Measurements from ENCODE around the gene PTGDS.

PTGDS gene

DNA sequence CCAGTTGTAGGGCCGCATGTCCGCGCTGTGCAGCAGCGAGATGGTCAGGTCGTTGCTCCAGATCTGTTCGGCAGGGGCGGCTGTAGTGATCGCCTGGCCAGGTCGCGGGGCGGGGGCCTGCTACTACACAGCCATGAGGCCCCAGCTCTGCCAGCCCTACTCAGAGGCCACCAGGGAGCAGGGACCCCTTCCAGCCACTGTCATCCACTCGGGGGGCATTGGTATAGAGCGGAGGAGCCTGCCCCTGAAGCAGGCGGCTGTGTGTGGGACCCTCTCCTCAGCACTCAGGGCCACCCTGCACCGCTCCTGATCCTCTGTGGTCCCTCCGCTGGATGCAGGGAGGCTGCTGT is 34.4 kb upstream of the PTGDS start:
- no peaks in the 10 kb centered on the region for H3K36me3 Mint-ChIP-seq
- H3K4me3 Mint-ChIP-seq: peak overlapping the region; percentile 74
- H3K27ac Mint-ChIP-seq: no peak overlapping the region
- no peaks in the 10 kb centered on the region for H3K9me3 Mint-ChIP-seq (ENCODE audit: low read depth)
- no peaks in the 10 kb centered on the region for H3K27me3 Mint-ChIP-seq
- H3K4me1 Mint-ChIP-seq (ENCODE audit: low read depth): peaks cover 3% of the 10 kb centered on the region

DNA sequence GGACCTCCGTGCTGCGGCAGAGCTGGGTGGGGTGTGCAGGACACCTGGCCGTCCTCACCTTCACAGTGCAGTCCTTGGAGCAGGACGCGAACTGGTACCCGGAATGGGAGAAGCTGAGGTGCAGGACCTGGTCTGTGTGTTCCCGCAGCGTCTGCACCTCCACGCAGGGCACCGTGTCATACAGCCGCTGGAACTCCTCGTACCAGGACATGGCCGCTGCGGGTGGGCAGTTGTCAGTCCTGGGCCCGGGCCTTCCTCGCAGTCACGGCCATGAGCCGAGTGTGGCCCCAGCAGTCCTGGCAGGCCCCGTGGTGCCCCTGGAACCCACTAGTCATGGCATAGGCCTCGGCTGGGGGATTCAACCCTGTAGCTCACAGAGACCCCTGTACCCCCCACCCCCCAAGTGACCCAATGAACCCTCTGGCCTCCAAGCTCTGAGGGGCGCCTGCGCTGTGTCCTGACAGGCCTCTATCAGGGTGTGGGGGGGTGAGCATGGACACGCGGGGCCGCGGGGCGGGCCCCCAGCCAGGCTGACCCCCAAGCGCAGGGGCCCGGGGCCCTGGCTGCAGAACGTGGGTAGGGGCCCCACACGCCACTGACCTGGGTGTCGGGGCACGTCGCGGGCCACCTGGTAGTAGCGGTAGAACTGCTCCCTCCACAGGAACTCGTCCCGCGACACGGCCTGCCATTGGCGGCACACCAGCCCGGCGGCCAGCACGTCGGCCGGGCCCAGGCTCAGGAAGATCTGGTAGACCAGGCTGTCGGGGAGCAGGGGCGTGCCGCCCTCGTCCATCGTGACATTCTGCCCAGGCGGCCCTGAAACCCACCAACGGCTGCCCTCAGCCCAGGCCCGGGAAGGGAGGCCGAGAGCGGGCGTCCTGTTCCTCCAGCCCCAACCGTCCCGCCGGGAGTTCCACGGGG is 33.8 kb upstream of the PTGDS start:
- Mint-ChIP-seq H3K9me3 (ENCODE audit: low read depth) (no peaks in the 10 kb centered on the region), H3K36me3 (no peaks in the 10 kb centered on the region), H3K4me1 (ENCODE audit: low read depth) (peaks cover 5% of the 10 kb centered on the region), H3K4me3 (peak overlapping the region; percentile 79), H3K27ac (peak overlapping the region; percentile 73), H3K27me3 (no peaks in the 10 kb centered on the region)

DNA sequence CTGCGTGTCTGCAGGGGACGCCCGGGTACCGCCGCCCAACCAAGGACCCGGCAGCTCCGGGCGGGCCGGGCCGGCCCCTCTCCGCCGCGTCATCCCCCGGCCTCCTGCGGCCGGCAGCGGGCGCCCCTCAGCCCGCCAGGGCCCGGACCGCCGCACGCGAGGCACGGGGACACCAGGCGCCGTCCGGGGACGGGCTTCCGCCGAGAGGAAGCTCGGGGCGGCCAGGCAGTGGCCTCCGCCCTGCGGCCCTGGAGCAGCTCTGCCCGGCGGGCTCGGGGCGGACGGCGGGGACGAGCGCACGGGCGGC is 33.1 kb upstream of the PTGDS start:
- Mint-ChIP-seq H3K4me1 (ENCODE audit: low read depth) (peaks cover 5% of the 10 kb centered on the region), H3K4me3 (peak overlapping the region; percentile 79), H3K36me3 (no peaks in the 10 kb centered on the region), H3K27me3 (no peaks in the 10 kb centered on the region), H3K27ac (no peak overlapping the region), H3K9me3 (ENCODE audit: low read depth) (no peaks in the 10 kb centered on the region)

DNA sequence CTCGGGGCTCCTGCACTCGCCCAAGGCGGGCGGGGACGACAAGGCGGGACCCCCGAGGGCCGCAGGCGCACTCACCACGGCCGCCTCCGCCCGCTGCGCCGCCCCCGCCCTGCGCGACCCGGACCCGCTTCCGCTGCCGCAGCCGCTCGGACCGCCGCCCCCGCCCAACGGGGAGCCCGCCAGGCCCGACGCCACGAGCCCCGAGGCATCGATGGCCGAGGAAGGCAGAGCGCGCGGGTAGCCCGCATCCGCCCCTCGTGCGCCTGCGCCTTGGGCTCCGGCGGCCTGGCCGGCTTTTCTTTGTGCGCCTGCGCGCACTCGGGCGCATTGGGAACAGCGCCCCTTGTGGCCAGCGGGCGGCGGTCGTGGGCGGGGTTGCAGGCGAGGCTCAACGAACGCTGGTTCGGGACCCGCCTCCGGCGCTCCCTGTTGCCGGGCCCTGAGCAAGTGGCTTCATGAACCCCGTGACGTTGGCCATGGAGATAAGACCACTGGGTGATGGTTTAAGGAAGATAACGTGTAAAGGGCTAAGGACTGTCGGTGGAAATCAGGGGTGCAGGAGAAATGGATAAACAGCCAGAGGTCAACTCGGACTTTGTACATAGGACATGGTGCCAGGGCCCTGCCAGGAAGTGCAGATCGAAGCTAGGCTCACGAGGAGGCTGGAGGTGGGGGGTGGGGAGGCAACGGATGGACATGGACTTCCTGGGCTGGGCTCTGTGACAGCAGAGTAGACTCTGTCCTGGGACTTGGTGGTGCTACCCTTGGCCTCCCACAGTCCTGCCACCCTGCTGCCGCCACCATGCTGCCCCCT is 32.6 kb upstream of the PTGDS start, which contains the start of the genes C8G and FBXW5:
Gene C8G, plus strand, starts transcription at position 725 of the 814 bp plus-strand sequence. Its CDS starts 78 bp downstream, at position 803.
Gene FBXW5, minus strand, starts transcription at position 220 of the 814 bp plus-strand sequence. CDS start 655 bp downstream, outside the sequence.
- Mint-ChIP-seq H3K4me1 (ENCODE audit: low read depth) (peaks cover 5% of the 10 kb centered on the region), H3K27me3 (no peaks in the 10 kb centered on the region), H3K36me3 (no peaks in the 10 kb centered on the region), H3K9me3 (ENCODE audit: low read depth) (no peaks in the 10 kb centered on the region), H3K27ac (peak within 1 kb of the TSS; percentile 77), H3K4me3 (peak within 1 kb of the TSS; percentile 79)

DNA sequence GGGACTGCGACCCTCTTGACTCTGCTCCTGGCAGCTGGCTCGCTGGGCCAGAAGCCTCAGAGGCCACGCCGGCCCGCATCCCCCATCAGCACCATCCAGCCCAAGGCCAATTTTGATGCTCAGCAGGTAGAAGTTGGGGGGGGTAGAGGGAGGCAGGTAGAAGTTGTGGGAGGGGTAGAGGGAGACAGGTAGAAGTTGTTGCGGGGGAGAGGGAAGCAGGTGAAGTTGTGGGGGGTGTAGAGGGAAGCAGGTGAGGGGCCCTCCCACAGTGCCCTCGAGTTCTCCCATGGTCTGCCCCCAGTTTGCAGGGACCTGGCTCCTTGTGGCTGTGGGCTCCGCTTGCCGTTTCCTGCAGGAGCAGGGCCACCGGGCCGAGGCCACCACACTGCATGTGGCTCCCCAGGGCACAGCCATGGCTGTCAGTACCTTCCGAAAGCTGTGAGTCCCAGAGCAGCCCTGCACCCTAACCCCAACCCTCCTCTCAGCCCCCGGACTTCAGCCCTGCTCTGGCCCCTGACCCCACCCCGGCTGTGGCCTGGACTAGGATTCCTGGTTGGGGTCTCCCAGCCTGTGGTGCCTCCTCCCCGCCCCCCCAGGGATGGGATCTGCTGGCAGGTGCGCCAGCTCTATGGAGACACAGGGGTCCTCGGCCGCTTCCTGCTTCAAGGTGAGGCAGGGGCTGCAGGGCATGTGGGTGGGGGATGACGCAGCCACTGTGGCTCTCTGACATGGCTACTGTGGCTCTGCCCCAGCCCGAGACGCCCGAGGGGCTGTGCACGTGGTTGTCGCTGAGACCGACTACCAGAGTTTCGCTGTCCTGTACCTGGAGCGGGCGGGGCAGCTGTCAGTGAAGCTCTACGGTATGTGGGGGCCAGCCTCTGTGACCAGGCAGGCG is 31.7 kb upstream of the PTGDS start:
- Mint-ChIP-seq H3K4me1 (ENCODE audit: low read depth) (peaks cover 5% of the 10 kb centered on the region), H3K27me3 (no peaks in the 10 kb centered on the region)

DNA sequence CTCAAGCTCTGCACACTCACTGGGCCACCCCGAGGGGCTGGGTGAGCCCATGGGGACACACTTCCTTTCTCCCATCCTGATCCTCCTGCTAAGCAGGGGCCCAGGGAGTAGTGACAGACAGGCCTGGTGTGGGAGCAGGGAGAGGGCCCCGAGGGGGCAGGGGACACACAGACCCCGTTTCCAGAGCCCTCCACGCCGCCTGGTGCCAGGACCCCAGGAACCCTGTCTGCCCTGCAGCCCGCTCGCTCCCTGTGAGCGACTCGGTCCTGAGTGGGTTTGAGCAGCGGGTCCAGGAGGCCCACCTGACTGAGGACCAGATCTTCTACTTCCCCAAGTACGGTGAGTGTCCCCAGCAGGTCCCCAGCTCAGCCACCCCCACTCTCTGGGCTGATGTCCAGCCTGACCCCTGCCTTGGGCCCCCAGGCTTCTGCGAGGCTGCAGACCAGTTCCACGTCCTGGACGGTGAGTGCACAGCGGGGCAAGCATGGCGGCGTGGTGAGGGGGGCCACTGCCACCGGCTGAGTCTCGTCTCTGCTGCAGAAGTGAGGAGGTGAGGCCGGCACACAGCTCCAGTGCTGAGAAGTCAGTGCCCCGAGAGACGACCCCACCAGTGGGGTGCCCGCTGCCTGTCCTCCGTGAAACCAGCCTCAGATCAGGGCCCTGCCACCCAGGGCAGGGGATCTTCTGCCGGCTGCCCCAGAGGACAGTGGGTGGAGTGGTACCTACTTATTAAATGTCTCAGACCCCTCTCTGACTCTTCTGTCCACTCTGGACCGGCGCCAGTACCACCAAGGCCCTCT is 30.9 kb upstream of the PTGDS start:
- Mint-ChIP-seq H3K27ac (no peak overlapping the region), H3K4me1 (ENCODE audit: low read depth) (peaks cover 5% of the 10 kb centered on the region), H3K36me3 (no peaks in the 10 kb centered on the region), H3K9me3 (ENCODE audit: low read depth) (no peaks in the 10 kb centered on the region), H3K4me3 (no peak overlapping the region), H3K27me3 (no peaks in the 10 kb centered on the region)

More for the DNA sequence above, 31.7 kb upstream of the PTGDS start:
- Mint-ChIP-seq H3K36me3 (no peaks in the 10 kb centered on the region), H3K4me3 (no peak overlapping the region), H3K9me3 (ENCODE audit: low read depth) (no peaks in the 10 kb centered on the region), H3K27ac (no peak overlapping the region)

DNA sequence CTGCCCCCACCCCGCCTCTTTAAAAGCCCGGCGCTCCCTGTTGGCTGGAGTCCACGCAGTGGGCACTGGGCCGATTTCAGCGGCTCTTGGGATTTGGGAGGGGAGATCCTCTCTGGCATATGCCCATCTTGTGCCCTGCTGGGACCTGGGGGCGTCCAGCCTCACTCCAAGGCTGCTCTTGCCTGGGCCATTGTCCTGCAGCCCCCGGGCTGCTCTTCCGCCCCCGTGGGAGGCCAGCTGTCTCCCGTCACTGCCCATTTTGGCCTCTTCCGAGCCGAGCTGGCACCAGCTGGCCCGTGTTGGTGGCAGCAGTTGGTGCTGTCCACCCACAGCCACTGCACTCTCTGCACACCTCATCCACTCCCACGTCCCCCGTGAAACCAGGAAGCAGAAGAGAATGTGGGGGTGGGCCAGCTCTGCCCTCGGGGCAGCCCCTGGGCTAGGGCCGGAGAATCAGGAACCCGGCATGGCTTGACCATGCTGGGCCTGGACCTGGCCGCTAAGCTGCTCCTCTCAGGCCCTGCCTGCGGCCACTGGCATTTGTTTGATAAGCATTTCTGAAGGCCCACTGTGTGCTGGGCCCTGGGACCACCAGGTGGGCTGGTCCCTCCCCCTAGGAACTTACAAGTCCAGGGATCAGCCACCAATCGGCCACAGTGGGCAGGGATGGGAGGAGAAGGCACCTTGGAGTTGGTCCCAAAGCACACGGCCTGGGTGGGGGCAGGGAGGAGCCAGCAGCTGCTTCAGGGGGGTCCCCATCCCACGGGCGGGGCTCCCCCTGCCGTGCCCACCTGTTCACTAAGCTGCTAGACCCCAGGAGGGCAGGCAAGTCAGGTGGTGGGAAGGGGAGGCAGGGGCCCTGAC is 30.0 kb upstream of the PTGDS start:
- no peaks in the 10 kb centered on the region for H3K27me3 Mint-ChIP-seq
- no peak overlapping the region for H3K4me3 Mint-ChIP-seq
- no peaks in the 10 kb centered on the region for H3K36me3 Mint-ChIP-seq
- no peak overlapping the region for H3K27ac Mint-ChIP-seq
- H3K9me3 Mint-ChIP-seq (ENCODE audit: low read depth): no peaks in the 10 kb centered on the region
- peaks cover 5% of the 10 kb centered on the region for H3K4me1 Mint-ChIP-seq (ENCODE audit: low read depth)

DNA sequence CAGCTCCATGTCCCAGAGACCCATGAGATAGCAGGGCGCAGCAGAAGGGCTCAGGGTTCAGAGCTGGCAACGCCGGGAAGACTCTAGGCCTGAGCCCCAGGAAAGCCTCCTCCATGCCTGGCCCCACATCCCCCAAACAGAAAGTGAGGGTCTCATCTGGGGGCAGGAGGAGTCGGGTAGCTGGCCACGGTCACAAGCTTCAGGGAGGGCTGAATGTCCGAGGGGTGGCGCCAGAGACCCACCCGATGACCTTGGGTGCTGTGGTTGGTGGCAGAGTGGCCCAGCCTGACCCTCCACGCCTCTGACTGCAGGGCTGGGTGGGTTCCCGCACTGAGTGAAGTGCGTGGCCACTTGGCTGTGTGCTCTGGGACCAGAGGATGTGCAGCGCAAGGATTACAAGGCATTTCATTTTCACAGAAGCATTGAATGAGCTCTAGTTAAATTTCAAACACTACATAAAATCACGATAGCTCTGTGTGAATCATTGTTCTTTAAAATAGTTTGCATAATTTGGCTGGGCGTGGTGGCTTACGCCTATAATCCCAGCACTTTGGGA is 29.3 kb upstream of the PTGDS start:
- no peaks in the 10 kb centered on the region for H3K27me3 Mint-ChIP-seq
- H3K4me3 Mint-ChIP-seq: peak overlapping the region; percentile 47
- H3K4me1 Mint-ChIP-seq (ENCODE audit: low read depth): peaks cover 5% of the 10 kb centered on the region
- no peaks in the 10 kb centered on the region for H3K36me3 Mint-ChIP-seq
- H3K27ac Mint-ChIP-seq: no peak overlapping the region
- no peaks in the 10 kb centered on the region for H3K9me3 Mint-ChIP-seq (ENCODE audit: low read depth)

DNA sequence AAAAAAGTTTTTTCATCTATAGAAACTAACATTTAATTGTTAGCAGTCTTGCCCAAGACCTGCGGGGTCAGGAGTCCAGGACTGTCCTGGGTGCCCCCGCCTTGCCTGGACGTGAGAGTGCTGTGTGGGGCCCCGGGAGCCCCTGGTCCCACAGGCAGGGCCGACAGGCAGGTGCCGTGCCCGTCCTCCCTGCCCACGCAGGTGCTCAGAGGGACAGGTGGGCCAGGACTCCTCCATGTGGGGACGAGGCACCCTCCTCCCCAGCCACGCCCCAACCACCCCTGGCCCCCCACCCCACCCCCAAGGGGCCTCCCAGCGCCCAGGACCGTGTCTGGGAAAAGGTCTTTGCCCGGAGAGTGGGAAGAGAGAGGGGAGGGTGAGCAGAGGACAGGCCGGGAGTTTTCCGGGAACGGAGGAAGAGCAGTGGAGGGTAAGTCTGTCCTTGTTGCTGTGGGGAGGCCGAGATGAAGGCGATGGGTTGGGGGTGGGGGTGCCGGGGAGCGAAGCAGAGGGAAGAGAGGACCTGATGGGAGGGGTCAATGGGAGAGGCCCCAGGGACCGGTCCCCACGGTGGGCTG is 28.0 kb upstream of the PTGDS start:
- Mint-ChIP-seq H3K4me3 (peak overlapping the region; percentile 84), H3K9me3 (ENCODE audit: low read depth) (no peaks in the 10 kb centered on the region), H3K4me1 (ENCODE audit: low read depth) (peaks cover 5% of the 10 kb centered on the region), H3K36me3 (no peaks in the 10 kb centered on the region), H3K27me3 (no peaks in the 10 kb centered on the region), H3K27ac (peak overlapping the region; percentile 81)

DNA sequence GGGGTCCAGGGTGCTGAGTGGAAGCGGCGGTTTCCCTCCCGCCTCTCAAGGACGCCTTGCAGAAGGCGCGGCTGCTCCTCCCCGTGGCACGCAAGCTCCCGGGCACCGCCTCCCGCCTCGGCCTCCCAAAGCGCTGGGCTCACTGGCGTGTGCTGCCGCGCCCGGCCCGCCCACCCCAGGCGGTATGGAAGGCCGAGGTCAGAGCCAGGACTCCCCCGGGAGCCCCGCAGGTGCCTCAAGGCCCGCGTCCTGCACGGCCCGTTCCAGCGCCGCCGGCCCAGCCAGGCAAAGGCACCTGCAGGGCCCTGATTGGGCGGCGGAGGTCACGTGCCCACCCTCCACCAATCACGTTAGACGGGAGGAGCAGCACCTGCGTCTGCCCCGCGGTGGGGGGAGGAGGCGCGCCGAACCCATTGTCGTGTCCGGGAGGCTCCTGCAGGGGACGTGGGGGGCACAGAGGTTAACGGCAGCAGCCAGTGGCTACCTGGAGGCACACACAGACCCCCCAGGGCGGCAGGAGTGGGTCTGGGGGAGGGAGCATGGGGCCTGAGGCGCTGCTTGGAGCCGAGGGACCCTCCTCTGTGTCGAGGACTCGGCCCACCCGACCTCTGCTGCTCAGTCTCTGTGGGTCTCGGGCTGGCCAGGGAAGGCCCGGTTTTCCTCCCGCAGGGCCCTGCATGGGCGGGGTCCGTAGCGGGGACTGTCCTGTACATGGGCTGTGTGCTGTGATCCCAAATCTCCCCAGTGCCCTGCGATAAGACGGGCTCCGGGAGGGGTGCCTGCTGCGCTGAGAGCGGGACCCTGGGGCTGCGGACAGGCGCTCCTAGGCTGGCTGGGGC is 27.3 kb upstream of the PTGDS start:
- Mint-ChIP-seq H3K27me3 (no peaks in the 10 kb centered on the region), H3K36me3 (no peaks in the 10 kb centered on the region), H3K27ac (peak overlapping the region; percentile 81), H3K9me3 (ENCODE audit: low read depth) (no peaks in the 10 kb centered on the region), H3K4me1 (ENCODE audit: low read depth) (peaks cover 2% of the 10 kb centered on the region), H3K4me3 (peak overlapping the region; percentile 84)

DNA sequence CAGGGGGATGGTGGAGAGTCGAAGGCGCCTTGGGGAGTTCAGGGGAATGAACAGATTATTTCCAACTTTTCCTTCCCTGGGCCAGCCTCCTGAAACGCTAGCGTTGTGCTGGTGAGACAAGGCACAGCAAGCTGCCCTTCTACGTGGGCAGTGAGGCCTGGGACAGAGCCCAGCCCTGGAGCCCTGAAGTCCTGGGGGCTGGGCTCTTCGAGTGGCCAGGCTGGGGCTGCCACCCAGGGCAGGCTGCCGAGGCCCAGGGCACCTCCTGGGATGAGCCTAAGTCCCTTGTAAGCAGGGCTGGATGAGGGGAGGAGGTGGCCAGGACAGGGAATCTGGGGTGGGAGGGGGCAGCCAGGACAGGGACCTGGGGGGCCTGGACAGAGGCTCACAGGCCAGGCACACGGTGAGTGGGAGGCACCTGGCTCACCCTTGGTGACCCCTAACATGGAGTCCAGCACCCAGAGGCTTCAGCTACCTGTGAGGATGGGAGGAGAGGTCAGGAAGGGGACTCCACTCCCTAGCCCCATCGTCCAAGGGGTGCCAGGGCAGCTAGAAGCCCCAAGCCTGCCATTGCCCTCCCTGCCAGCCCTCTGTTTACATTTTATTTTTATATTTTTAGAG is 26.5 kb upstream of the PTGDS start:
- Mint-ChIP-seq H3K27ac (peak overlapping the region; percentile 64), H3K36me3 (no peaks in the 10 kb centered on the region), H3K4me1 (ENCODE audit: low read depth) (peaks cover 2% of the 10 kb centered on the region), H3K4me3 (peak overlapping the region; percentile 73), H3K27me3 (no peaks in the 10 kb centered on the region), H3K9me3 (ENCODE audit: low read depth) (no peaks in the 10 kb centered on the region)
